IMR-90 (cell line): ENCODE data around the gene FGF2. TPM values are rescaled to one million over a fixed set of nuclear protein-coding genes. Genes with fewer than 3 reads are reported as not detected.
A peak's percentile ranks its signal among the peaks of the same experiment; 100 is the strongest.

Source experiments
- ATAC-seq: fragments of 200-7000 bp; cut with Tn5 transposase; 2 replicates; pipeline ENCODE4 v1.9.1; 2020; ENCODE audit warnings: low read depth, mild to moderate bottlenecking, moderate library complexity
- BruUV-seq: library from RNA; stranded (reverse); fragments of 400-500 nt; replicated peaks from 2 replicates; lab custom pipeline; 2021; lab: Mats Ljungman, UMichigan
- CTCF ChIA-PET: fragments of 300-600 bp; formaldehyde crosslinking; extraction: SDS; loops from one replicate; lab custom pipeline; 2021; ENCODE audit warnings: antibody characterized with exemption; lab: Yijun Ruan, JAX
- POLR2A ChIA-PET: fragments of 300-600 bp; sonication (Branson Sonifier 250); formaldehyde crosslinking; loops from one replicate; lab custom pipeline; 2022; ENCODE audit warnings: antibody characterized with exemption; ENCODE audit not compliant: unreplicated experiment; lab: Charles Lee
- DNase-seq: peaks from one replicate; pipeline ENCODE4 v3.0.0; 2013
- H2AFZ ChIP-seq: replicated peaks from 2 replicates; pipeline ENCODE3; 2013; ENCODE audit warnings: low read length, mild to moderate bottlenecking; ENCODE audit not compliant: poor library complexity
- H2AK5ac ChIP-seq: 2 replicates; pipeline ENCODE4 v1.6.1; 2013; ENCODE audit warnings: low read depth, low read length, inconsistent platforms
- H2AK9ac ChIP-seq: replicated peaks from 2 replicates; pipeline ENCODE3; 2013; ENCODE audit warnings: mild to moderate bottlenecking, low read depth, low read length, moderate library complexity; ENCODE audit not compliant: poor library complexity
- H2BK120ac ChIP-seq: 2 replicates; pipeline ENCODE4 v1.6.1; 2013; ENCODE audit warnings: low read depth, low read length, inconsistent platforms
- H2BK15ac ChIP-seq: 3 replicates; pipeline ENCODE4 v1.6.1; 2013; ENCODE audit warnings: low read depth, low read length, inconsistent platforms
- H2BK20ac ChIP-seq: 2 replicates; pipeline ENCODE4 v1.6.1; 2013; ENCODE audit warnings: low read depth, mild to moderate bottlenecking, inconsistent platforms, low read length, moderate library complexity
- H2BK5ac ChIP-seq: 2 replicates; pipeline ENCODE4 v1.6.1; 2013; ENCODE audit warnings: mild to moderate bottlenecking, low read depth, low read length, inconsistent platforms; ENCODE audit not compliant: poor library complexity, severe bottlenecking
- H3K14ac ChIP-seq: replicated peaks from 2 replicates; pipeline ENCODE4 v1.6.1; 2013; ENCODE audit warnings: low read depth, low read length, inconsistent platforms
- H3K18ac ChIP-seq: 2 replicates; pipeline ENCODE4 v1.6.1; 2013; ENCODE audit warnings: low read depth, low read length, control low read depth
- H3K23ac ChIP-seq: 2 replicates; pipeline ENCODE4 v1.6.1; 2013; ENCODE audit warnings: low read depth, low read length, inconsistent platforms
- H3K27ac ChIP-seq: 2 replicates; pipeline ENCODE4 v1.5.1; 2013; ENCODE audit warnings: mild to moderate bottlenecking, control low read depth, low read length; ENCODE audit not compliant: insufficient read depth
- H3K27me3 ChIP-seq: 2 replicates; pipeline ENCODE4 v1.6.1; 2013; ENCODE audit warnings: low read length; ENCODE audit not compliant: control insufficient read depth, insufficient read depth
- H3K36me3 ChIP-seq: 2 replicates; pipeline ENCODE4 v1.6.1; 2013; ENCODE audit warnings: low read length, mixed read lengths; ENCODE audit not compliant: control insufficient read depth, insufficient read depth
- H3K4ac ChIP-seq: 2 replicates; pipeline ENCODE4 v1.6.1; 2013; ENCODE audit warnings: low read depth, low read length, inconsistent platforms
- H3K4me1 ChIP-seq: 2 replicates; pipeline ENCODE4 v1.6.1; 2013; ENCODE audit warnings: low read length, mixed read lengths; ENCODE audit not compliant: control insufficient read depth, insufficient read depth
- H3K4me2 ChIP-seq: 2 replicates; pipeline ENCODE4 v1.6.1; 2013; ENCODE audit warnings: low read depth, mild to moderate bottlenecking, control low read depth, low read length, moderate library complexity
- H3K4me3 ChIP-seq: 2 replicates; pipeline ENCODE4 v1.5.1; 2013; ENCODE audit warnings: low read depth, mild to moderate bottlenecking, control low read depth, low read length, moderate library complexity; ENCODE audit not compliant: insufficient read depth
- H3K56ac ChIP-seq: 2 replicates; pipeline ENCODE4 v1.6.1; 2013; ENCODE audit warnings: low read length, inconsistent platforms; ENCODE audit not compliant: insufficient read depth; ENCODE audit errors: extremely low read depth
- H3K79me1 ChIP-seq, 2 experiments: 2 replicates each; pipeline ENCODE4 v1.6.1; 2013; ENCODE audit warnings: low read length in 2 of 2, inconsistent platforms in 1 of 2, low read depth in 1 of 2
- H3K9ac ChIP-seq: 2 replicates; pipeline ENCODE4 v1.6.1; 2013; ENCODE audit warnings: low read depth, low read length, control low read depth
- H3K9me1 ChIP-seq: 2 replicates; pipeline ENCODE4 v1.6.1; 2013; ENCODE audit warnings: low read length, inconsistent platforms; ENCODE audit not compliant: insufficient read depth
- H3K9me3 ChIP-seq: 2 replicates; pipeline ENCODE4 v1.6.1; 2013; ENCODE audit warnings: low read length; ENCODE audit not compliant: control insufficient read depth, insufficient read depth
- H4K20me1 ChIP-seq: 2 replicates; pipeline ENCODE4 v1.6.1; 2013; ENCODE audit warnings: low read length, inconsistent platforms; ENCODE audit not compliant: insufficient read depth
- H4K5ac ChIP-seq: 2 replicates; pipeline ENCODE4 v1.6.1; 2013; ENCODE audit warnings: mild to moderate bottlenecking, low read depth, low read length, control low read depth
- H4K8ac ChIP-seq, 2 experiments: 2 replicates each; pipeline ENCODE4 v1.6.1; 2013; ENCODE audit warnings: low read depth in 2 of 2, low read length in 2 of 2, control low read depth in 1 of 2, inconsistent platforms in 1 of 2
- H4K91ac ChIP-seq: 2 replicates; pipeline ENCODE4 v1.6.1; 2013; ENCODE audit warnings: low read depth, low read length, inconsistent platforms; ENCODE audit not compliant: insufficient read depth
- NFE2L2 ChIP-seq: fragments of 150-350 bp; IDR thresholded peaks from 2 replicates; pipeline ENCODE4 v1.6.1; 2016; ENCODE audit warnings: low read depth, mild to moderate bottlenecking, low read length
- POLR2A ChIP-seq: IDR thresholded peaks from 2 replicates; pipeline ENCODE4 v1.6.1; 2012; ENCODE audit warnings: mild to moderate bottlenecking, low read depth, low read length
- RAD21 ChIP-seq: IDR thresholded peaks from 2 replicates; pipeline ENCODE4 v1.6.1; 2012; ENCODE audit warnings: low read length, improper control_type of control experiment
- RFX5 ChIP-seq: IDR thresholded peaks from 2 replicates; pipeline ENCODE4 v1.8.0; 2012; ENCODE audit warnings: low read depth, mild to moderate bottlenecking, low read length, moderate library complexity
- WGBS, 2 experiments: methylation state at CpG; one replicate each; pipeline versions ENCODE4 v1.1.5 to v1.1.7; 2013; ENCODE audit warnings: missing lambda C conversion rate in 2 of 2; ENCODE audit not compliant: insufficient read length in 1 of 2; ENCODE audit errors: extremely low coverage in 2 of 2; 5-methylcytosine and 5-hydroxymethylcytosine counted together
- dilution Hi-C: fragments of 300-500 bp; cut with HindIII; formaldehyde crosslinking; loops from one replicate; pipeline ENCODE4 v1.14.3; 2018; ENCODE audit warnings: low sequenced_read_pairs; ENCODE audit not compliant: unreplicated experiment
- in situ Hi-C: fragments of 300-500 bp; cut with MboI; formaldehyde crosslinking; loops from 3 replicates; pipeline ENCODE4 v1.14.3; 2019; ENCODE audit warnings: low sequenced_read_pairs, inconsistent platforms, mixed read lengths
- intact Hi-C: fragments of 100-400 bp; cut with micrococcal nuclease; formaldehyde crosslinking; loops from 2 replicates; pipeline ENCODE4 v1.10.0; 2022
- polyA plus RNA-seq, 3 experiments: library from polyadenylated mRNA; depleted of rRNA; stranded (reverse); fragments of >200 nt; gene quantifications; 2 replicates each; pipeline ENCODE4 v1.2.3, GENCODE V29; 2012; ENCODE audit warnings: low replicate concordance in 1 of 3
- total RNA-seq: library from RNA; depleted of rRNA; stranded (reverse); fragments of >200 nt; gene quantifications from 2 replicates; pipeline ENCODE4 v1.2.3, GENCODE V29; 2012
- TF ChIP-seq, protein P1 (sequence below): fragments of 150-350 bp; IDR thresholded peaks from 2 replicates; pipeline ENCODE4 v1.6.1; 2016; ENCODE audit warnings: low read depth, mild to moderate bottlenecking, low read length, moderate library complexity, borderline replicate concordance

FGF2 gene
- total and polyA plus RNA-seq, 2 of the 4 experiments (the other 2 are of a cell fraction): 12.9 to 27.1 TPM

DNA sequence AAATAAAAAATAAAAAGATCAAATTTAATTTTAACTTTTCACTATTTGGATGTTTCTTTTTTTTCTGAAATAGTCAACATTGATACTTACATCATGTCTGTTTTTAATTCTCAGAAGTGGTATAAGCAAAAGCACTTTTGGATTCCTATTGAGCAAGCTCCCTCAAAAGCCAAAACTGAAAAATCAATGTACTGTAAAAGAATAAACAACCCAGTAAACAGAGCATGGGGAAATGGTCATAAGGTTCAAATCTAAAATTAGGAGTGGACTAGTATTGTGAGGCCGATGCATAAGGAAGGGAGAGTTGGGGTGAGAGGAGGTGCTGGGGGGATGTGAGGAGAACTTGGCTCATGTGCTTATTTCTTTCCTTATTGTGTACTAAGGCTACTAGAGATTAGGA, 57.9 kb downstream of the FGF2 start:
- H2AK5ac ChIP-seq: no peak overlapping the region
- TF ChIP-seq RAD21 (no peak), NFE2L2 (no peak), RFX5 (no peak), POLR2A (no peak)
- TF ChIP-seq, protein P1, sequence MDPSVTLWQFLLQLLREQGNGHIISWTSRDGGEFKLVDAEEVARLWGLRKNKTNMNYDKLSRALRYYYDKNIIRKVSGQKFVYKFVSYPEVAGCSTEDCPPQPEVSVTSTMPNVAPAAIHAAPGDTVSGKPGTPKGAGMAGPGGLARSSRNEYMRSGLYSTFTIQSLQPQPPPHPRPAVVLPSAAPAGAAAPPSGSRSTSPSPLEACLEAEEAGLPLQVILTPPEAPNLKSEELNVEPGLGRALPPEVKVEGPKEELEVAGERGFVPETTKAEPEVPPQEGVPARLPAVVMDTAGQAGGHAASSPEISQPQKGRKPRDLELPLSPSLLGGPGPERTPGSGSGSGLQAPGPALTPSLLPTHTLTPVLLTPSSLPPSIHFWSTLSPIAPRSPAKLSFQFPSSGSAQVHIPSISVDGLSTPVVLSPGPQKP: no peak
- H3K4me1 ChIP-seq: peaks cover 6% of the 10 kb centered on the region
- H2AFZ ChIP-seq: no peak overlapping the region
- no peak overlapping the region for H3K9ac ChIP-seq
- intact Hi-C loops (no loop called here), dilution Hi-C loops (no loop called here), in situ Hi-C loops (no loop called here)
- H2BK15ac ChIP-seq: no peak overlapping the region
- BruUV-seq: no TSS peak
- no peak overlapping the region for H3K14ac ChIP-seq
- H3K4me2 ChIP-seq: no peak overlapping the region
- H4K20me1 ChIP-seq: peaks cover 3% of the 10 kb centered on the region; the same call in 1 of the 2 replicates
- H3K23ac ChIP-seq: no peak overlapping the region
- no peak overlapping the region for H2AK9ac ChIP-seq
- H3K79me1 ChIP-seq: peaks cover 25 to 46% of the 10 kb centered on the region in 2 experiments
- H2BK20ac ChIP-seq: no peak overlapping the region
- no peaks in the 10 kb centered on the region for H3K27me3 ChIP-seq
- H4K91ac ChIP-seq: no peak overlapping the region
- ATAC-seq (no peak), DNase-seq (no peak)
- CTCF ChIA-PET: interaction anchor here (0.6 kb wide), 1 partner anchor 85 kb away, joined by 3 read pairs; no protein-coding TSS in a partner anchor
- peaks cover 4% of the 10 kb centered on the region; the same call in 1 of the 2 replicates for H3K9me1 ChIP-seq
- POLR2A ChIA-PET: no interaction called here
- no peak overlapping the region for H4K8ac ChIP-seq
- H3K4me3 ChIP-seq: no peak overlapping the region
- H3K18ac ChIP-seq: no peak overlapping the region
- H2BK5ac ChIP-seq: peak overlapping the region; percentile 2
- H3K27ac ChIP-seq: no peak overlapping the region
- H2BK120ac ChIP-seq: no peak overlapping the region
- no peak overlapping the region for H3K4ac ChIP-seq
- no peak overlapping the region for H3K56ac ChIP-seq
- H3K9me3 ChIP-seq: no peaks in the 10 kb centered on the region
- no CpG with 5 or more reads among the region's 1 CpG for WGBS, 2 experiments
- H4K5ac ChIP-seq: no peak overlapping the region
- peaks cover 27% of the 10 kb centered on the region for H3K36me3 ChIP-seq
